Endodermal cell (in vitro differentiated cells): Measurements from ENCODE around the gene LHCGR. TPM values are rescaled to one million over a fixed set of nuclear protein-coding genes. Genes with fewer than 3 reads are reported as not detected.

Experiments
- DNase-seq: peaks from one replicate; pipeline ENCODE4 v3.0.0-alpha.2; 2017
- H3K27ac ChIP-seq: 2 replicates; pipeline ENCODE4 v1.5.1; 2013; ENCODE audit warnings: mild to moderate bottlenecking, low read depth, low read length, moderate library complexity
- H3K27me3 ChIP-seq: 2 replicates; pipeline ENCODE4 v1.6.1; 2013; ENCODE audit warnings: mild to moderate bottlenecking, low read length, moderate library complexity; ENCODE audit not compliant: insufficient read depth, control insufficient read depth, poor library complexity, severe bottlenecking
- H3K36me3 ChIP-seq: 2 replicates; pipeline ENCODE4 v1.7.0; 2013; ENCODE audit warnings: mild to moderate bottlenecking, low read length, moderate library complexity; ENCODE audit not compliant: control insufficient read depth, insufficient read depth
- H3K4me1 ChIP-seq: one replicate; pipeline ENCODE4 v1.7.0; 2013; ENCODE audit warnings: low read length; ENCODE audit not compliant: control insufficient read depth, insufficient read depth
- H3K4me3 ChIP-seq: 2 replicates; pipeline ENCODE4 v1.5.1; 2013; ENCODE audit warnings: mild to moderate bottlenecking, low read length, moderate library complexity
- H3K9ac ChIP-seq: 2 replicates; pipeline ENCODE4 v1.6.1; 2013; ENCODE audit warnings: mild to moderate bottlenecking, low read length, moderate library complexity; ENCODE audit not compliant: poor library complexity, severe bottlenecking; ENCODE audit errors: extremely low read depth
- H3K9me3 ChIP-seq: 2 replicates; pipeline ENCODE4 v1.6.1; 2013; ENCODE audit warnings: mild to moderate bottlenecking, low read length, moderate library complexity; ENCODE audit not compliant: control insufficient read depth
- H3K27ac Mint-ChIP-seq: 2 replicates; pipeline ENCODE4 v1.8.0; 2020; ENCODE audit warnings: mixed read lengths
- H3K27me3 Mint-ChIP-seq: 2 replicates; pipeline ENCODE4 v1.8.0; 2021; ENCODE audit warnings: mild to moderate bottlenecking, mixed read lengths; ENCODE audit not compliant: insufficient read depth
- H3K36me3 Mint-ChIP-seq: 2 replicates; pipeline ENCODE4 v1.8.0; 2020; ENCODE audit warnings: low read depth, mixed read lengths
- H3K4me1 Mint-ChIP-seq: 2 replicates; pipeline ENCODE4 v1.8.0; 2020; ENCODE audit warnings: mixed read lengths
- H3K4me3 Mint-ChIP-seq: 2 replicates; pipeline ENCODE4 v1.8.0; 2020; ENCODE audit warnings: mild to moderate bottlenecking, moderate library complexity, mixed read lengths
- H3K9me3 Mint-ChIP-seq: 2 replicates; pipeline ENCODE4 v1.8.0; 2020; ENCODE audit warnings: mild to moderate bottlenecking, mixed read lengths
- WGBS, 2 experiments: methylation state at CpG; one replicate each; pipeline versions ENCODE4 v1.1.5 to v1.1.7; 2013; ENCODE audit warnings: missing lambda C conversion rate in 2 of 2, mixed read lengths in 1 of 2; ENCODE audit not compliant: insufficient coverage in 1 of 2, insufficient read length in 1 of 2; 5-methylcytosine and 5-hydroxymethylcytosine counted together
- total RNA-seq, 2 donors: library from RNA; stranded (reverse); fragmentation: NEBNext Ultra II Directional in 1 of 2; extraction: Animal tissue kit (Norgen Biotek cat#: 25700) in 1 of 2; gene quantifications; 2 replicates in 1 of 2; 3 replicates in 1 of 2; pipeline ENCODE4 v1.2.1, GENCODE V29; 2021
- TF ChIP-seq, protein P1 (sequence below): fragments of 200-600 bp; sonication (generic); conservative IDR thresholded peaks from 2 replicates; pipeline ENCODE4 v1.5.0; 2021; ENCODE audit warnings: antibody characterized with exemption, mild to moderate bottlenecking

Gene LHCGR
- total RNA-seq, 2 donors from 2014 or later: not detected

DNA sequence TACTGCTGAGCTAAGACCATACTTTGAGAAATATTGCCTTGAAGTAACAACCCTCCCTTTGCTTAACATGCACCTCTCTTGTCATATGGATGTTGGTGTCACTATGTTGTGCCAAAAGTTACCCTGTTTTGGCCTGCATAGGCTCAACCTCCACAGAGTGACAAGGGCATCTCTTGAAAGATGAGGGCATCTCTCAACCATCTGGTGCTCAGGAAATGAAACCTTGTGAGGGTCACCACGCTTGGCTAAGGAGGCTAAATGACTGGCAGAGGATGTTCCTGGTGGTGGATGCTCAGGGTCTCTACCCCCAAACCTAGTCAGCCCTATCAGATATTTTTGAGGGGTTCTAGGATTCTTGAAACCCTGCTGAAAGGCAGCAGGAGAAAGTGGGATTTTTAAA is 2.3 kb downstream of the LHCGR start:
- no peaks in the 10 kb centered on the region for H3K36me3 ChIP-seq
- Mint-ChIP-seq H3K4me3 (no peak overlapping the region), H3K4me1 (peaks cover 24% of the 10 kb centered on the region), H3K27ac (no peak overlapping the region), H3K9me3 (no peaks in the 10 kb centered on the region), H3K36me3 (no peaks in the 10 kb centered on the region), H3K27me3 (peaks cover 36% of the 10 kb centered on the region)
- TF ChIP-seq, protein P1, sequence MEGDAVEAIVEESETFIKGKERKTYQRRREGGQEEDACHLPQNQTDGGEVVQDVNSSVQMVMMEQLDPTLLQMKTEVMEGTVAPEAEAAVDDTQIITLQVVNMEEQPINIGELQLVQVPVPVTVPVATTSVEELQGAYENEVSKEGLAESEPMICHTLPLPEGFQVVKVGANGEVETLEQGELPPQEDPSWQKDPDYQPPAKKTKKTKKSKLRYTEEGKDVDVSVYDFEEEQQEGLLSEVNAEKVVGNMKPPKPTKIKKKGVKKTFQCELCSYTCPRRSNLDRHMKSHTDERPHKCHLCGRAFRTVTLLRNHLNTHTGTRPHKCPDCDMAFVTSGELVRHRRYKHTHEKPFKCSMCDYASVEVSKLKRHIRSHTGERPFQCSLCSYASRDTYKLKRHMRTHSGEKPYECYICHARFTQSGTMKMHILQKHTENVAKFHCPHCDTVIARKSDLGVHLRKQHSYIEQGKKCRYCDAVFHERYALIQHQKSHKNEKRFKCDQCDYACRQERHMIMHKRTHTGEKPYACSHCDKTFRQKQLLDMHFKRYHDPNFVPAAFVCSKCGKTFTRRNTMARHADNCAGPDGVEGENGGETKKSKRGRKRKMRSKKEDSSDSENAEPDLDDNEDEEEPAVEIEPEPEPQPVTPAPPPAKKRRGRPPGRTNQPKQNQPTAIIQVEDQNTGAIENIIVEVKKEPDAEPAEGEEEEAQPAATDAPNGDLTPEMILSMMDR: no peak
- H3K9me3 ChIP-seq: no peaks in the 10 kb centered on the region
- DNase-seq: no peak
- peaks cover 3% of the 10 kb centered on the region for H3K4me1 ChIP-seq
- H3K27ac ChIP-seq: no peak overlapping the region
- H3K27me3 ChIP-seq: peaks cover 28% of the 10 kb centered on the region
- WGBS, 2 experiments: 92% methylated on average over 1 of the region's 1 CpG; no CpG with 5 or more reads in 1 of the 2 experiments
- no peak overlapping the region for H3K9ac ChIP-seq
- H3K4me3 ChIP-seq: no peak overlapping the region

DNA sequence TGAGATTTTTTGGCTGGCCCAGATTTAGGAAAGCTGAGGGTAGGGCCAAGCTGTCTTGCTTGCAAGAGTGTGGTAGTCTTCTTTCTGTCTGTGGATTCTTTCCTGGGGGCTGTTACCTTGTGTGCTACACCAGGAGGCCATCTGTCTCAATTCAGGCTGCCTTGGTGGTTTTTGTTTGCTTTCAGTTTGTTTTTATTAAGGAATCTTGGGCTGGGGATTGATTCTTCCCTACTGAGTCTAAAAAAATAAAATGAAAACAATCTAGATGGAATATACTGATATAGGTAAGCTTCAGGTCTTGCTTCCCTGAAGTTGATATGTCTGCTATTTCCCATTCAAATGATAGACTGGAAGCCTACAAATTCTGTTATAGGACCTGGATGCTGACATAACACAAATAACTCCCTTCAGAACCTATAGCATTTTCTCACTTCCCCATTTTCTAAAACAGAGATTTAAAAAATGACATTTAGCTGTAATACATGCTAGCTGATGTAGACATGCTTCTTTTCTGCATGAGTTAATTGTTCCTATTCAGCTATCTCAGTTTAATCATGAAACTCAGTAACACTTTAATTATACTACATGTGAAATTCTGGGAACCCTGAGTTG is 5.3 kb downstream of the LHCGR start:
- no peak overlapping the region for H3K9ac ChIP-seq
- H3K4me1 Mint-ChIP-seq: peaks cover 18% of the 10 kb centered on the region
- TF ChIP-seq, protein P1: no peak
- peaks cover 10% of the 10 kb centered on the region for H3K27me3 ChIP-seq
- peaks cover 14% of the 10 kb centered on the region for H3K27me3 Mint-ChIP-seq
- H3K36me3 Mint-ChIP-seq: no peaks in the 10 kb centered on the region
- no peaks in the 10 kb centered on the region for H3K36me3 ChIP-seq
- no peak overlapping the region for H3K4me3 ChIP-seq
- no peak overlapping the region for H3K4me3 Mint-ChIP-seq
- H3K27ac ChIP-seq: no peak overlapping the region
- H3K27ac Mint-ChIP-seq: no peak overlapping the region
- DNase-seq: no peak
- no peaks in the 10 kb centered on the region for H3K9me3 Mint-ChIP-seq
- H3K9me3 ChIP-seq: no peaks in the 10 kb centered on the region
- peaks cover 8% of the 10 kb centered on the region for H3K4me1 ChIP-seq

DNA sequence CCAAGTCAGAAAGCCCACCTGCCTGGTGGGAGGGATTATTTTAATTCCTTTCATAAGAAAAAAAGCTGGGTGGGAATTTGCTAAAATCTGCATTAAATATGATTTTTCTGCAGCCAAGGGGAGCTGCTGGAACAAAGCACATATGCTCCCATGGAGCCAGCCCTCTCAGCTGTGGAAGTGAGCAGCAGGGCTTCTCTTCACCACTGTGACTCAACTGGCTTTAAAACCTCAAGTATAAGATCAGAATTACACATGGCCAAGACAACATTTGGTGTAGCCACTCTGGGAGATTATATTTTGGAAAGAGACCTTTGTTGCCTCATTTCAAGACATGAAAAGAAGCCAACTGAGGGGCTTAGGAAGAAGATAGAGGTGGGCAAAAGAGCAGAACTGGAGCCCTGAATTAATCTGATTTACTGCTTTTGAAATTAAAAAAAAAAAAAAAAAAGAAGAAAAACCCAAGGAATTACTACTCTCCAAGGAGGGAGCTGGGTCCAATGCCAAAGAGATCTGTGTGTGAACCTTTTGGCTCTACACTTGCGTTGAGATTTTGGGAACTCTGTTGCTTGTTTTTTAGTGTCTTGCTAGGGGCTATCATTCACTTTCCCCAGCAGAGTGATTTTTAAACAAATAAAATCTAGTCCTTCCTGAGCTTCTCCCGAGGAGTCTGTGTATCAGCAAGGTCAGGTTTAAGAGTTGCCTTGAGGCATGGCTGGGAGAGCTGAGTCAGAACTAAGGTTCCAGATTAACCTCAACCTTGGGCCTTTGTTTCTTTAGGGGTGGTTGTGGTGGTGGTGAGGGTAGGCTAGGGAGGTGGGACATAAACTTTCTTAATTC is 6.0 kb downstream of the LHCGR start:
- no peak for DNase-seq
- peaks cover 2% of the 10 kb centered on the region for H3K27me3 ChIP-seq
- H3K9ac ChIP-seq: no peak overlapping the region
- TF ChIP-seq, protein P1: no peak
- H3K9me3 ChIP-seq: no peaks in the 10 kb centered on the region
- no peaks in the 10 kb centered on the region for H3K36me3 ChIP-seq
- H3K9me3 Mint-ChIP-seq: no peaks in the 10 kb centered on the region
- H3K27ac ChIP-seq: no peak overlapping the region
- WGBS, 2 experiments: 85 to 100% methylated on average over 1 to 2 of the region's 2 CpGs
- no peak overlapping the region for H3K27ac Mint-ChIP-seq
- peaks cover 7% of the 10 kb centered on the region for H3K27me3 Mint-ChIP-seq
- H3K4me3 Mint-ChIP-seq: no peak overlapping the region
- H3K4me3 ChIP-seq: no peak overlapping the region
- H3K36me3 Mint-ChIP-seq: no peaks in the 10 kb centered on the region
- peaks cover 8% of the 10 kb centered on the region for H3K4me1 ChIP-seq
- H3K4me1 Mint-ChIP-seq: peaks cover 12% of the 10 kb centered on the region
